HCT116 (cell line): ENCODE data around the gene WDR72. TPM values are rescaled to one million over a fixed set of nuclear protein-coding genes. Genes with fewer than 3 reads are reported as not detected.

Experiments
- ATAC-seq: fragments of 200-7000 bp; cut with Tn5 transposase; 2 replicates; pipeline ENCODE4 v1.9.1; 2020; ENCODE audit warnings: mild to moderate bottlenecking, moderate library complexity
- Bru-seq: library from RNA; stranded (reverse); fragments of 400-500 nt; gene quantifications from one replicate; lab custom pipeline; 2021; lab: Mats Ljungman, UMichigan
- BruChase-seq, 2 experiments: library from RNA; stranded (reverse); fragments of 400-500 nt; gene quantifications; one replicate each; lab custom pipeline; 2021; lab: Mats Ljungman, UMichigan
- BruUV-seq: library from RNA; stranded (reverse); fragments of 400-500 nt; replicated peaks from 2 replicates; lab custom pipeline; 2021; lab: Mats Ljungman, UMichigan
- CTCF ChIA-PET: fragments of 300-600 bp; sonication (Branson Sonifier 250); formaldehyde crosslinking; loops from one replicate; lab custom pipeline; 2021; ENCODE audit warnings: antibody characterized with exemption; lab: Charles Lee
- POLR2A ChIA-PET: fragments of 300-600, 350-600 bp; sonication (Branson Sonifier 250); formaldehyde crosslinking; loops from one replicate; lab custom pipeline; 2021; ENCODE audit warnings: antibody characterized with exemption; lab: Charles Lee
- RAD21 ChIA-PET, 2 experiments: fragments of 300-600 bp; sonication (Branson Sonifier 250); formaldehyde crosslinking; loops; one replicate each; lab custom pipeline; 2023; ENCODE audit warnings: low total read pairs in 2 of 2; ENCODE audit not compliant: uncharacterized antibody in 2 of 2, unreplicated experiment in 2 of 2, low non-redundant PET in 1 of 2; lab: Charles Lee
- DNase-seq: peaks from one replicate; pipeline ENCODE4 v3.0.0-alpha.2; 2010; ENCODE audit warnings: low read depth, low spot score
- H2AFZ ChIP-seq: fragments of 200-600 bp; shearing (Covaris generic), sonication (generic); 2 replicates; pipeline ENCODE4 v1.6.1; 2017; ENCODE audit warnings: low read depth, mixed run types, mixed read lengths, antibody characterized with exemption, low read length; ENCODE audit not compliant: poor library complexity, severe bottlenecking
- H3K27ac ChIP-seq: 2 replicates; pipeline ENCODE4 v1.5.1; 2012; ENCODE audit warnings: low read depth, low read length
- H3K27me3 ChIP-seq: fragments of 200-600 bp; sonication (generic); 2 replicates; pipeline ENCODE4 v1.6.1; 2016; ENCODE audit warnings: mixed run types, low read length, mixed read lengths; ENCODE audit not compliant: insufficient read depth
- H3K36me3 ChIP-seq, 2 experiments: fragments of 200-500 bp in 1 of 2; fragments of 200-600 bp in 1 of 2; sonication (Bioruptor generic) in 1 of 2; sonication (generic) in 1 of 2; 2 replicates each; pipeline versions ENCODE4 v1.5.1 to v1.6.1; 2014 to 2016; ENCODE audit warnings: low read length in 2 of 2, inconsistent platforms in 1 of 2, mixed read lengths in 1 of 2, mixed run types in 1 of 2; ENCODE audit not compliant: insufficient read depth in 2 of 2, control insufficient read depth in 1 of 2
- H3K4me1 ChIP-seq, 2 experiments: fragments of 200-600 bp in 1 of 2; sonication (generic) in 1 of 2; 2 replicates each; pipeline versions ENCODE4 v1.5.1 to v1.6.1; 2012 to 2017; ENCODE audit warnings: low read length in 2 of 2, inconsistent platforms in 1 of 2, mild to moderate bottlenecking in 1 of 2, mixed read lengths in 1 of 2, mixed run types in 1 of 2, moderate library complexity in 1 of 2; ENCODE audit not compliant: insufficient read depth in 2 of 2, control insufficient read depth in 1 of 2
- H3K4me2 ChIP-seq: fragments of 200-600 bp; sonication (generic); 2 replicates; pipeline ENCODE4 v1.6.1; 2017; ENCODE audit warnings: mixed run types, low read length, mixed read lengths
- H3K4me3 ChIP-seq, 2 experiments: fragments of 200-600 bp in 1 of 2; sonication (generic) in 1 of 2; replicated peaks in 1 of 2; 2 replicates each; pipeline ENCODE4 v1.5.1; 2011 to 2016; ENCODE audit warnings: low read length in 2 of 2, control low read depth in 1 of 2, low read depth in 1 of 2, mild to moderate bottlenecking in 1 of 2, mixed read lengths in 1 of 2, mixed run types in 1 of 2
- H3K79me2 ChIP-seq: fragments of 200-600 bp; sonication (generic); 2 replicates; pipeline ENCODE4 v1.6.1; 2017; ENCODE audit warnings: mild to moderate bottlenecking, mixed run types, low read length, moderate library complexity, mixed read lengths; ENCODE audit not compliant: insufficient read depth
- H3K9ac ChIP-seq: fragments of 200-600 bp; sonication (generic); 2 replicates; pipeline ENCODE4 v1.6.1; 2016; ENCODE audit warnings: low read length, mixed read lengths
- H3K9me2 ChIP-seq: fragments of 200-600 bp; sonication (generic), shearing (Covaris generic); 2 replicates; pipeline ENCODE4 v1.6.1; 2017; ENCODE audit warnings: mixed run types, mild to moderate bottlenecking, moderate library complexity; ENCODE audit not compliant: insufficient read depth
- H3K9me3 ChIP-seq, 2 experiments: fragments of 200-500 bp in 1 of 2; fragments of 200-600 bp in 1 of 2; sonication (Bioruptor generic) in 1 of 2; sonication (generic) in 1 of 2; 2 replicates each; pipeline ENCODE4 v1.6.1; 2014 to 2017; ENCODE audit warnings: low read length in 2 of 2, mixed read lengths in 2 of 2, inconsistent platforms in 1 of 2, low read depth in 1 of 2, mild to moderate bottlenecking in 1 of 2, mixed run types in 1 of 2, moderate library complexity in 1 of 2; ENCODE audit not compliant: control insufficient read depth in 1 of 2, insufficient read depth in 1 of 2
- H4K20me1 ChIP-seq: fragments of 200-600 bp; sonication (generic), shearing (Covaris generic); 2 replicates; pipeline ENCODE4 v1.6.1; 2017; ENCODE audit warnings: mixed run types, mild to moderate bottlenecking, moderate library complexity; ENCODE audit not compliant: insufficient read depth
- CEBPB ChIP-seq: IDR thresholded peaks from 2 replicates; pipeline ENCODE4 v1.6.1; 2012; ENCODE audit warnings: low read depth
- CTCF ChIP-seq, 3 experiments: fragments of 200-600 bp in 1 of 3; sonication (generic) in 1 of 3; IDR thresholded peaks in 2 of 3; conservative IDR thresholded peaks in 1 of 3; 2 replicates each; pipeline ENCODE4 v1.5.1; 2012 to 2017; ENCODE audit warnings: low read depth in 2 of 3, low read length in 2 of 3, antibody characterized with exemption in 1 of 3, borderline replicate concordance in 1 of 3, control low read depth in 1 of 3, mild to moderate bottlenecking in 1 of 3, mixed read lengths in 1 of 3, mixed run types in 1 of 3, moderate library complexity in 1 of 3; ENCODE audit not compliant: insufficient read depth in 1 of 3
- EGR1 ChIP-seq: IDR thresholded peaks from 2 replicates; pipeline ENCODE4 v1.6.1; 2012; ENCODE audit warnings: low read depth
- ELF1 ChIP-seq: IDR thresholded peaks from 2 replicates; pipeline ENCODE4 v1.6.1; 2012; ENCODE audit warnings: low read depth, borderline replicate concordance
- EZH2phosphoT487 ChIP-seq: fragments of 200-600 bp; IDR thresholded peaks from 2 replicates; pipeline ENCODE4 v1.6.1; 2018; ENCODE audit warnings: antibody characterized with exemption, borderline replicate concordance
- FOSL1 ChIP-seq: IDR thresholded peaks from 2 replicates; pipeline ENCODE4 v1.6.1; 2012; ENCODE audit warnings: low read depth
- JUND ChIP-seq: IDR thresholded peaks from 2 replicates; pipeline ENCODE4 v1.6.1; 2012
- MAX ChIP-seq: IDR thresholded peaks from 2 replicates; pipeline ENCODE4 v1.6.1; 2012
- POLR2A ChIP-seq: IDR thresholded peaks from 2 replicates; pipeline ENCODE4 v1.7.0; 2011; ENCODE audit warnings: borderline replicate concordance; ENCODE audit not compliant: insufficient read depth, insufficient read length; ENCODE audit errors: extremely low read depth
- POLR2AphosphoS5 ChIP-seq: IDR thresholded peaks from 2 replicates; pipeline ENCODE4 v1.6.1; 2011; ENCODE audit warnings: mild to moderate bottlenecking, low read depth, low read length, moderate library complexity
- REST ChIP-seq: IDR thresholded peaks from 2 replicates; pipeline ENCODE4 v1.6.1; 2012; ENCODE audit warnings: low read depth
- SIN3A ChIP-seq: IDR thresholded peaks from 2 replicates; pipeline ENCODE4 v1.6.1; 2012; ENCODE audit warnings: low read depth
- SP1 ChIP-seq: IDR thresholded peaks from 2 replicates; pipeline ENCODE4 v1.6.1; 2012; ENCODE audit warnings: low read depth
- SRF ChIP-seq: IDR thresholded peaks from 2 replicates; pipeline ENCODE4 v1.6.1; 2012; ENCODE audit warnings: low read depth
- TCF7L2 ChIP-seq: IDR thresholded peaks from 2 replicates; pipeline ENCODE4 v1.7.0; 2011; ENCODE audit warnings: borderline replicate concordance, inconsistent platforms; ENCODE audit not compliant: insufficient read depth, insufficient read length; ENCODE audit errors: extremely low read depth
- YY1 ChIP-seq: IDR thresholded peaks from 2 replicates; pipeline ENCODE4 v1.6.1; 2011; ENCODE audit warnings: low read length, low read depth, moderate library complexity, mild to moderate bottlenecking; ENCODE audit not compliant: insufficient replicate concordance; ENCODE audit errors: extremely low read depth
- ZBTB33 ChIP-seq: IDR thresholded peaks from 2 replicates; pipeline ENCODE4 v1.6.1; 2011; ENCODE audit warnings: mild to moderate bottlenecking, low read length, moderate library complexity; ENCODE audit not compliant: insufficient replicate concordance; ENCODE audit errors: extremely low read depth
- intact Hi-C: fragments of 100-400 bp; cut with micrococcal nuclease; formaldehyde crosslinking; loops from 2 replicates; pipeline ENCODE4 v1.10.0; 2022
- long read RNA-seq: library from polyadenylated mRNA; unstranded; transcript quantifications from one replicate; pipeline ENCODE4 v2.0.0, GENCODE V29; 2021; ENCODE audit not compliant: unreplicated experiment
- polyA plus RNA-seq: library from polyadenylated mRNA; unstranded; fragments of >200 nt; gene quantifications from 2 replicates; pipeline ENCODE4 v1.2.1, GENCODE V29; 2012; ENCODE audit warnings: missing spikeins
- total RNA-seq: library from RNA; stranded (reverse); gene quantifications from one replicate; pipeline ENCODE4 v1.2.1, GENCODE V29; 2021; ENCODE audit not compliant: unreplicated experiment

Gene WDR72
- total RNA-seq (5.8 TPM), Bru-seq, nascent RNA (percentile 45 among the genes with signal in this experiment), BruChase-seq, experiment 1, labeled RNA remaining after a 6-hour chase (percentile 42 among the genes with signal in this experiment), BruChase-seq, experiment 2, labeled RNA remaining after a 2-hour chase (percentile 38 among the genes with signal in this experiment)
- 3.6 and 4.6 TPM in 2 replicates for polyA plus RNA-seq
- long read RNA-seq, full-length matches to known transcripts = 18 of 26 reads
- long read RNA-seq, partial matches to known transcripts = 1 of 26 reads
- long read RNA-seq, other reads (novel, unspliced or antisense) = 7 of 26 reads

GRCh38 chr15:53759411-53759931 lies at the start of gene WDR72:
Gene WDR72, minus strand, starts transcription at chr15:53759663. Its CDS starts 26,514 bp downstream, at chr15:53733149.
- CTCF ChIA-PET = no interaction called here
- TF ChIP-seq SRF (no peak), FOSL1 (no peak), POLR2AphosphoS5 (no peak), MAX (no peak), EGR1 (no peak), SP1 (no peak), ELF1 (no peak), SIN3A (no peak), ZBTB33 (no peak), TCF7L2 (no peak), YY1 (no peak), CEBPB (no peak), POLR2A (no peak), JUND (no peak), EZH2phosphoT487 (no peak), REST (no peak), CTCF (IDR thresholded peaks at IDR 0.05 in 2 of 3, conservative IDR thresholded peaks at IDR 0.05 in 1 of 3; ENCODE audit: borderline replicate concordance in 1 of 3, insufficient read depth in 1 of 3, low read depth in 2 of 3, low read length in 2 of 3) (no peak)
- no peak within 1 kb of the TSS for H3K4me2 ChIP-seq

More at GRCh38 chr15:53759411-53759931, at the start of gene WDR72:
- Histone ChIP-seq H3K79me2 (no peaks in the 10 kb centered on the region), H3K4me1 (no peaks in the 10 kb centered on the region), H3K36me3 (no peaks in the 10 kb centered on the region), H3K4me3 (no peak within 1 kb of the TSS), H3K9me2 (no peaks in the 10 kb centered on the region), H3K9ac (no peak within 1 kb of the TSS), H3K27me3 (no peaks in the 10 kb centered on the region), H3K27ac (no peak within 1 kb of the TSS), H4K20me1 (no peaks in the 10 kb centered on the region; the same call in 1 of the 2 replicates), H2AFZ (no peak within 1 kb of the TSS), H3K9me3 (no peaks in the 10 kb centered on the region)
- no TSS peak for BruUV-seq
- ATAC-seq (no peak), DNase-seq (no peak)
- intact Hi-C loops = no loop called here
- ChIA-PET POLR2A (no interaction called here), RAD21 (no interaction called here)
